ENCODE measurements around the gene USP49. TPM values are rescaled to one million over a fixed set of nuclear protein-coding genes. Genes with fewer than 3 reads are reported as not detected.

USP49 gene
- total and polyA plus RNA-seq, 10 of the 15 experiments (the other 5 are each of a cell fraction or from before 2014, with no cell fraction given) = 1.0 to 7.7 (median 4.3) TPM

DNA sequence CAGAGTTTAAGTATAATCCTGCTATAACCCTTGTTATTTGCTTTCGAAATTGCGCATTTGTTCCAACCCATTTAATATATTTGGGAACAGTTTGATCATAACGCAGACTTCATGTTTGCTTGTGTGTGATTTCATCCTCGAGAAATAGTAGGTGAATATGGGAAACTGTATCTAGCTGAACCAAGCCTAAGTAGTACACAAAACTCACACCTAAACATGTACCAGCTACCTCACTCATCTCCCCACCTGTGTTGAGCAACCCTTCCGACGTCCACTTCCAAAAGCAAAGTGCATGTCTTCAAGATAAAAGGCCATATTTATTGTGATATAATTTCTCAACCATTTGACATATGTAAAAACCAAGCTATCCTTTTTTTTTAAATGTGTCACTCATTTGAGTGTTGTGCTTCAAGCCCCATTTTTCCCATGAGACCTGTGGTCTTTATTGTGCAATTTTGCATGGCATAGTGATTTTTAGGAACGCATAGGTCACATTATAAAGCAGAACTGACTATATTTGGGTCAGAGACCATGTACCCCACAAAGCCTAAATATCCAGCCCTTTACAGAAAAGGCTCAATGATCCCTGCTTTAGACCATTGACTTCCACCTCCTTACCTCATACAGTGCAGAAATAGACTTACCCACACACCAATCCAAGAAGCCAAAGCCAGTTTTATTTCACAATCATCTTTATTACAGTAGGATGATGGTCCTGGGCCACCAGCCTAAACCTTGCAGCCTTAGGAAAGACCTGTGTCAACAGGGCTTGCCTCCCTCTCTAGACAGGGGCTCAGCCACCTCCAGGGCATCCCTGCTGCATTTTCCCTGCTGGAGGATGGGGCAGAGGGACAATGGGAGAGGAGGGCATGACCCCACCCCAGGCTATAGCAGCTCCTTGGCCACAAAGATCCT, 39.4 kb upstream of the USP49 start:
- no peak for ATAC-seq
- Histone ChIP-seq H3K27me3 (replicated peaks in 1 of 2; ENCODE audit: control insufficient read depth in 2 of 2, insufficient read depth in 2 of 2, low read length in 1 of 2) (no peaks in the 10 kb centered on the region), H3K9me3 (replicated peaks; ENCODE audit: control insufficient read depth, insufficient read depth, low read length) (no peaks in the 10 kb centered on the region), H3K27ac (ENCODE audit: control insufficient read depth, insufficient read depth) (no peak overlapping the region; the same call in 1 of the 2 replicates), H3K4me1 (ENCODE audit: control insufficient read depth, insufficient read depth, low read length) (peaks cover 35% of the 10 kb centered on the region), H3K4me3 (no peak overlapping the region), H3K4me2 (ENCODE audit: control insufficient read depth, insufficient read depth) (no peak overlapping the region), H3K36me3 (ENCODE audit: control insufficient read depth in 2 of 2, insufficient read depth in 2 of 2, low read length in 1 of 2) (peaks cover 31 to 38% of the 10 kb centered on the region in 2 experiments), H4K20me1 (ENCODE audit: control insufficient read depth, insufficient read depth) (peaks cover 2% of the 10 kb centered on the region; the same call in 1 of the 2 replicates), H3K9ac (ENCODE audit: control insufficient read depth, insufficient read depth, low read length) (no peak overlapping the region; the same call in 1 of the 2 replicates), H2AFZ (ENCODE audit: control insufficient read depth, low read depth, low read length) (no peak overlapping the region), H3K79me2 (ENCODE audit: control insufficient read depth, insufficient read depth, low read length) (peaks cover 15% of the 10 kb centered on the region)
- no TSS peak for BruUV-seq (replicated peaks)
- FAIRE-seq = no peak
- ChIA-PET RAD21 (ENCODE audit: unreplicated experiment) (interaction anchor here (0.9 to 3.4 kb wide), 3 partner anchors 13 to 133 kb away, joined by 3 to 24 read pairs (median 12); partner anchors contain the start of genes BYSL and MED20), POLR2A (interaction anchor here (1.6 kb wide), 1 partner anchor 91 kb away, joined by 4 read pairs; no protein-coding TSS in a partner anchor), SMC1A (ENCODE audit: uncharacterized antibody, unreplicated experiment) (interaction anchor here (1.6 to 12.4 kb wide), 3 partner anchors 14 to 110 kb away, joined by 6 to 138 read pairs (median 6); partner anchors contain the start of genes BYSL, MED20 and TAF8), CTCF (interaction anchor here (1.2 to 13.2 kb wide), 10 partner anchors 10 to 153 kb away, joined by 3 to 193 read pairs (median 7); partner anchors contain the start of genes BYSL, MED20 and TOMM6)
- DNase-seq (ENCODE audit: low read depth, low spot score) = no peak
- TF ChIP-seq ZNF384 (IDR thresholded peaks at IDR 0.05; ENCODE audit: borderline replicate concordance, low read depth, low read length) (no peak), NBN (IDR thresholded peaks at IDR 0.05) (no peak), IRF4 (IDR thresholded peaks at IDR 0.05; ENCODE audit: low read depth, low read length) (no peak), CEBPB (IDR thresholded peaks at IDR 0.05; ENCODE audit: borderline replicate concordance in 1 of 2, low read depth in 2 of 2, low read length in 2 of 2) (no peak), STAT1 (conservative IDR thresholded peaks at IDR 0.05) (no peak), KDM1A (IDR thresholded peaks at IDR 0.05; ENCODE audit: borderline replicate concordance) (no peak), ZBTB40 (IDR thresholded peaks at IDR 0.05; ENCODE audit: borderline replicate concordance) (no peak), PAX5 (IDR thresholded peaks at IDR 0.05; ENCODE audit: borderline replicate concordance, low read depth, low read length) (no peak), STAT3 (IDR thresholded peaks at IDR 0.05; ENCODE audit: low read depth, low read length) (no peak), TBL1XR1 (IDR thresholded peaks at IDR 0.05; ENCODE audit: low read depth, low read length) (no peak), SPI1 (IDR thresholded peaks at IDR 0.05; ENCODE audit: borderline replicate concordance, insufficient read depth, low read depth, low read length) (no peak), WRNIP1 (IDR thresholded peaks at IDR 0.05; ENCODE audit: borderline replicate concordance, low read depth, low read length) (no peak), IKZF2 (IDR thresholded peaks at IDR 0.05) (no peak)
- TF ChIP-seq, protein P1, sequence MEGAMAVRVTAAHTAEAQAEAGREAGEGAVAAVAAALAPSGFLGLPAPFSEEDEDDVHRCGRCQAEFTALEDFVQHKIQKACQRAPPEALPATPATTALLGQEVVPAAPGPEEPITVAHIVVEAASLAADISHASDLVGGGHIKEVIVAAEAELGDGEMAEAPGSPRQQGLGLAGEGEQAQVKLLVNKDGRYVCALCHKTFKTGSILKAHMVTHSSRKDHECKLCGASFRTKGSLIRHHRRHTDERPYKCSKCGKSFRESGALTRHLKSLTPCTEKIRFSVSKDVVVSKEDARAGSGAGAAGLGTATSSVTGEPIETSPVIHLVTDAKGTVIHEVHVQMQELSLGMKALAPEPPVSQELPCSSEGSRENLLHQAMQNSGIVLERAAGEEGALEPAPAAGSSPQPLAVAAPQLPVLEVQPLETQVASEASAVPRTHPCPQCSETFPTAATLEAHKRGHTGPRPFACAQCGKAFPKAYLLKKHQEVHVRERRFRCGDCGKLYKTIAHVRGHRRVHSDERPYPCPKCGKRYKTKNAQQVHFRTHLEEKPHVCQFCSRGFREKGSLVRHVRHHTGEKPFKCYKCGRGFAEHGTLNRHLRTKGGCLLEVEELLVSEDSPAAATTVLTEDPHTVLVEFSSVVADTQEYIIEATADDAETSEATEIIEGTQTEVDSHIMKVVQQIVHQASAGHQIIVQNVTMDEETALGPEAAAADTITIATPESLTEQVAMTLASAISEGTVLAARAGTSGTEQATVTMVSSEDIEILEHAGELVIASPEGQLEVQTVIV (IDR thresholded peaks at IDR 0.05; ENCODE audit: borderline replicate concordance, partially characterized antibody) = no peak
- WGBS (ENCODE audit: insufficient coverage, insufficient replicate concordance, low lambda C conversion rate, missing lambda C conversion rate) = 53% methylated on average over 7 of the region's 7 CpGs
- in situ Hi-C loops (cut with MboI) (loop anchor here (10.0 kb wide), 1 partner anchor 110 kb away; no protein-coding TSS in a partner anchor), intact Hi-C loops (cut with micrococcal nuclease; ENCODE audit: unreplicated experiment) (no loop called here)

Measured in GM12878 (cell line).